Liver (tissue), 9 donors: ENCODE data around the gene NET1. TPM values are rescaled to one million over a fixed set of nuclear protein-coding genes. Genes with fewer than 3 reads are reported as not detected.

ENCODE experiments used
- DNase-seq: peaks from one replicate; pipeline ENCODE4 v3.0.0-alpha.2; 2017; ENCODE audit warnings: low spot score
- H3K27ac ChIP-seq, 2 donors: one replicate each; pipeline ENCODE4 v1.7.0; 2013; ENCODE audit warnings: inconsistent platforms in 2 of 2, low read length in 2 of 2, control low read depth in 1 of 2, low read depth in 1 of 2, mild to moderate bottlenecking in 1 of 2
- H3K27me3 ChIP-seq, 4 donors: one replicate each; pipeline versions ENCODE4 v1.6.1 to v1.7.0; 2013; ENCODE audit warnings: low read length in 3 of 4, inconsistent platforms in 1 of 4, mild to moderate bottlenecking in 1 of 4, moderate library complexity in 1 of 4; ENCODE audit not compliant: control insufficient read depth in 4 of 4, insufficient read depth in 4 of 4
- H3K36me3 ChIP-seq, 4 donors: one replicate each; pipeline versions ENCODE4 v1.6.1 to v1.7.0; 2013; ENCODE audit warnings: low read length in 3 of 4, mild to moderate bottlenecking in 3 of 4, low read depth in 1 of 4, moderate library complexity in 1 of 4; ENCODE audit not compliant: control insufficient read depth in 4 of 4, insufficient read depth in 3 of 4
- H3K4me1 ChIP-seq, 4 donors: one replicate each; pipeline versions ENCODE4 v1.6.1 to v1.7.0; 2013; ENCODE audit warnings: low read length in 3 of 4, mild to moderate bottlenecking in 3 of 4, moderate library complexity in 1 of 4; ENCODE audit not compliant: control insufficient read depth in 4 of 4, insufficient read depth in 4 of 4
- H3K4me3 ChIP-seq, 3 donors: one replicate each; pipeline versions ENCODE4 v1.6.1 to v1.7.0; 2013; ENCODE audit warnings: low read length in 3 of 3, control low read depth in 1 of 3, low read depth in 1 of 3, mild to moderate bottlenecking in 1 of 3
- H3K9ac ChIP-seq, 2 donors: one replicate each; pipeline ENCODE4 v1.7.0; 2013; ENCODE audit warnings: low read length in 2 of 2, mild to moderate bottlenecking in 2 of 2, moderate library complexity in 2 of 2, control low read depth in 1 of 2, low read depth in 1 of 2
- H3K9me3 ChIP-seq, 4 donors: one replicate each; pipeline versions ENCODE4 v1.6.1 to v1.7.0; 2013; ENCODE audit warnings: low read length in 3 of 4; ENCODE audit not compliant: control insufficient read depth in 4 of 4
- FOXA1 ChIP-seq: IDR thresholded peaks from 2 replicates; pipeline ENCODE4 v1.6.1; 2016; ENCODE audit warnings: antibody characterized with exemption
- FOXA2 ChIP-seq: IDR thresholded peaks from 2 replicates; pipeline ENCODE4 v1.6.1; 2016; ENCODE audit warnings: antibody characterized with exemption
- GABPA ChIP-seq, 2 donors: IDR thresholded peaks in 1 of 2; conservative IDR thresholded peaks in 1 of 2; 2 replicates each; pipeline ENCODE4 v1.6.1; 2016; ENCODE audit warnings: antibody characterized with exemption in 2 of 2, mild to moderate bottlenecking in 1 of 2, moderate library complexity in 1 of 2
- HNF4A ChIP-seq, 2 donors: conservative IDR thresholded peaks; 2 replicates each; pipeline ENCODE4 v1.6.1; 2016; ENCODE audit warnings: antibody characterized with exemption in 2 of 2, mild to moderate bottlenecking in 2 of 2
- HNF4G ChIP-seq: IDR thresholded peaks from 2 replicates; pipeline ENCODE4 v1.6.1; 2016; ENCODE audit warnings: antibody characterized with exemption
- JUND ChIP-seq, 2 donors: IDR thresholded peaks; 2 replicates each; pipeline ENCODE4 v1.6.1; 2016; ENCODE audit warnings: antibody characterized with exemption in 2 of 2
- NR2F2 ChIP-seq: IDR thresholded peaks from 2 replicates; pipeline ENCODE4 v1.6.1; 2016; ENCODE audit warnings: antibody characterized with exemption
- RAD21 ChIP-seq, 2 donors: IDR thresholded peaks; 2 replicates each; pipeline ENCODE4 v1.6.1; 2016; ENCODE audit warnings: antibody characterized with exemption in 2 of 2, mild to moderate bottlenecking in 2 of 2
- RXRA ChIP-seq, 2 donors: IDR thresholded peaks; 2 replicates each; pipeline ENCODE4 v1.6.1; 2017 to 2018; ENCODE audit warnings: antibody characterized with exemption in 2 of 2, mild to moderate bottlenecking in 1 of 2
- SP1 ChIP-seq: IDR thresholded peaks from 2 replicates; pipeline ENCODE4 v1.6.1; 2018; ENCODE audit warnings: antibody characterized with exemption, mild to moderate bottlenecking
- TAF1 ChIP-seq: conservative IDR thresholded peaks from 2 replicates; pipeline ENCODE4 v1.6.1; 2016; ENCODE audit warnings: antibody characterized with exemption, mild to moderate bottlenecking
- YY1 ChIP-seq: IDR thresholded peaks from 2 replicates; pipeline ENCODE4 v1.6.1; 2016; ENCODE audit warnings: antibody characterized with exemption, mild to moderate bottlenecking
- WGBS: extraction: QIAGEN DNeasy Blood & Tissue Kit; methylation state at CpG from one replicate; pipeline ENCODE4 v1.1.7; 2013; 5-methylcytosine and 5-hydroxymethylcytosine counted together
- polyA plus RNA-seq, 2 donors: library from polyadenylated mRNA; stranded (reverse) in 1 of 2; unstranded in 1 of 2; fragments of 200-250 nt in 1 of 2; fragments of >200 nt in 1 of 2; fragmentation: Nextera tagmentation in 1 of 2; extraction: Ambion mirVana in 1 of 2; gene quantifications; one replicate each; pipeline versions ENCODE4 v1.2.1 to v1.2.3, GENCODE V29; 2013 to 2015
- total RNA-seq, 2 donors: library from RNA; depleted of rRNA; stranded (reverse); fragments of >200 nt; gene quantifications; one replicate each; pipeline ENCODE4 v1.2.3, GENCODE V29; 2014
- TF ChIP-seq, protein P1 (sequence below): IDR thresholded peaks from 2 replicates; pipeline ENCODE4 v1.6.1; 2016; ENCODE audit warnings: antibody characterized with exemption
- TF ChIP-seq, protein P2 (sequence below): IDR thresholded peaks from 2 replicates; pipeline ENCODE4 v1.6.1; 2016; ENCODE audit warnings: antibody characterized with exemption, mild to moderate bottlenecking
- TF ChIP-seq, protein P3 (sequence below): IDR thresholded peaks from 2 replicates; pipeline ENCODE4 v1.6.1; 2016; ENCODE audit warnings: antibody characterized with exemption
- donor health status: healthy.
- donor health status: healthy.
- donor health status: healthy.
- donor health status: healthy.
- donor health status: healthy.

The NET1 gene
- total and polyA plus RNA-seq, 4 donors = 16.2 to 38.6 (median 25.6) TPM

DNA sequence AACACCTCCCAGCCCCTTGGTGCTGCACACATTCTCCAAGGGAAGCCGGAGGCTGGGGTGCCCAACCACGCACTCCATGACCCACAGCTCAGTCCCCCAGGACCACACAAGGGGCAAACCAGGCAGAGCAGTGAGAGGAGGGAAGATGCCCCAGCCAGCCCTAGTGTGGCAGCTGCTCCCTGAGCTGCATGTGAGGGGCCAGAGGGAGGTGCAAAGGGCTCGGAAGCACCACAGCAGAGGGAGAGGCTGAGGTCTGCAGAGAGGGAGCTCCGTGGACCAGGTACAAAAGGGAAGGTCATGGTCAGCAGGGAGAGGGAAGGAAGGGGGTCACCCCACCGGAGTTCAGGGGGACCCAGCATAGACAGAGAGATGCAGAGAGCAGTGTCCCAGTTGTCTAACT, 88.6 kb downstream of the NET1 start:
- no peak for DNase-seq
- 87% methylated on average over 5 of the region's 5 CpGs for WGBS
- H3K27ac ChIP-seq = no peak overlapping the region
- H3K27me3 ChIP-seq = no peaks in the 10 kb centered on the region
- H3K4me3 ChIP-seq = no peak overlapping the region
- no peaks in the 10 kb centered on the region for H3K9me3 ChIP-seq
- H3K36me3 ChIP-seq = no peaks in the 10 kb centered on the region
- no peak for TF ChIP-seq RAD21 (IDR thresholded peaks at IDR 0.05)
- no peak for TF ChIP-seq FOXA2
- no peak for TF ChIP-seq GABPA (IDR thresholded peaks at IDR 0.05 in 1 of 2, conservative IDR thresholded peaks at IDR 0.05 in 1 of 2)
- TF ChIP-seq SP1 = no peak
- TF ChIP-seq JUND (IDR thresholded peaks at IDR 0.05) = no peak
- no peaks in the 10 kb centered on the region for H3K4me1 ChIP-seq
- no peak overlapping the region for H3K9ac ChIP-seq

DNA sequence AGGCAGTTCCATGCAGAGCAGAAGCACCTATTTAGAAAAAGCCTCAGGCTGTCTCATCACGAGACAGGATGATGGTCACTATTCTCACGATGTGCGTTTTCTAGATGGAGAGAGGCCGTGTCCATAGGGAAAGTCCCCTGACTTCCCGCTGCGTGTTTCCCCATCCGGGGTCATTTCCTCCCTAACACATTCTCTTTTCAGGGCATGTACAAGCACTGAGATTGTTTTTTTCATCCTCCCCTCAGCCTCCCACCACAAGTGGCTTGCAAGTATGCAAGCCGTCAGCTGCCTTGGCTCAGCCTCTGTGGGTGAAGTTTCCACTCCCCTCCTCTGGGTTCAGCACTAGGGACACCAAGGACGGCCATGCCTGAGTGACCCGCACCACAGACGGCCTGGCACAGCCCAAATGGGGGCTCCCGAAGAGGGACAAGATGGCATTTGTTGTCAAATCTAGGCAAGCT, 89.7 kb downstream of the NET1 start:
- Histone ChIP-seq H3K27me3 (no peaks in the 10 kb centered on the region), H3K4me1 (no peaks in the 10 kb centered on the region), H3K9ac (no peak overlapping the region), H3K36me3 (no peaks in the 10 kb centered on the region), H3K9me3 (no peaks in the 10 kb centered on the region), H3K4me3 (no peak overlapping the region), H3K27ac (no peak overlapping the region)
- no peak for TF ChIP-seq NR2F2
- no peak for TF ChIP-seq JUND (IDR thresholded peaks at IDR 0.05)
- TF ChIP-seq RXRA (IDR thresholded peaks at IDR 0.05) = no peak
- DNase-seq = no peak
- 78% methylated on average over 12 of the region's 12 CpGs for WGBS

DNA sequence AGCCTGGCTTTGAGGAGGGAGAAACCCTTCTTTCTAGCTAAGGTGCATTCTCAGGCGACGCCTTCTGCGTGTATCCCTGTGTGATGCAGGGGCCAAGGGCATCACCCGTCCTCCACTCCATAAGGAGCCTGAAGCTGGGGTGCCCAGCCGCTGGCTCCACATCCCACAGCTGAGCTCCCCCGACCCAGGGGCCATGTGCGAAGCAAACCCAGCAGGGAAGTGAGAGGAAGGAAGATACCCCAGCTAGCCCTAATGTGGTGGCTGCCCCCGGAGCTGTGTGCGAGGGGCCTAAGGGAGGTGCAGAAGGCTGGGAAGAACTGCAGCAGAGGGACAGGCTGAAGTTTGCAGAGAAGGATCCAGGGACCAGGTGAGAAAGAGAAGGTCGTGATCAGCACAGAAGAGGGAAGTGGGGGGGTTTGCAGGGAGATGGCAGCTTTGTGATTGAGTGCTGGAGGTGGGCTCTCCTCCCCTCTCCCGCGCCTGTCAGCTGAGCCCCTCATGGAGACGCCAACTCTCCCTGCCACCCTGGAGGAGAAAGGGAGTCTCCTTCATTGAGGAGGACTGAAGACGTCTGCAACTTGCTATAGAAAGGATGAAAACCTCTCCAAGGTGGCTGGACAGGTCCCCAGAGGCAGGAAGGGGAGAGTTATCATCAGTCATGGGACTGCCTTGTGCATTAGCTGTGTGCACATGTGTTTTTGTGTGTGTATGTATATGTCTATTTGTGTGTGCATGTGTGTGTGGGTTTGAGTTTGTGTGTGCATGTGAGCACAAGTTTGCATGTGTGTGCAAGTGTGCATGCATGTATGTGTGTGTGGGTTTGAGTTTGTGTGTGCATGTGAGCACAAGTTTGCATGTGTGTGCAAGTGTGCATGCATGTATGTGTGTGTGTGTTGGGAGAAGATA, 90.5 kb downstream of the NET1 start:
- H3K27me3 ChIP-seq = no peaks in the 10 kb centered on the region
- H3K9ac ChIP-seq = no peak overlapping the region
- no peak for DNase-seq
- H3K27ac ChIP-seq = no peak overlapping the region
- no peaks in the 10 kb centered on the region for H3K9me3 ChIP-seq
- TF ChIP-seq SP1 (no peak), HNF4G (no peak), TAF1 (no peak), YY1 (no peak), FOXA1 (no peak), JUND (IDR thresholded peaks at IDR 0.05) (no peak), RXRA (IDR thresholded peaks at IDR 0.05) (no peak), HNF4A (conservative IDR thresholded peaks at IDR 0.05) (no peak), FOXA2 (no peak), GABPA (IDR thresholded peaks at IDR 0.05 in 1 of 2, conservative IDR thresholded peaks at IDR 0.05 in 1 of 2) (no peak)
- TF ChIP-seq, protein P1, sequence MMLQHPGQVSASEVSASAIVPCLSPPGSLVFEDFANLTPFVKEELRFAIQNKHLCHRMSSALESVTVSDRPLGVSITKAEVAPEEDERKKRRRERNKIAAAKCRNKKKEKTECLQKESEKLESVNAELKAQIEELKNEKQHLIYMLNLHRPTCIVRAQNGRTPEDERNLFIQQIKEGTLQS = no peak
- TF ChIP-seq, protein P2, sequence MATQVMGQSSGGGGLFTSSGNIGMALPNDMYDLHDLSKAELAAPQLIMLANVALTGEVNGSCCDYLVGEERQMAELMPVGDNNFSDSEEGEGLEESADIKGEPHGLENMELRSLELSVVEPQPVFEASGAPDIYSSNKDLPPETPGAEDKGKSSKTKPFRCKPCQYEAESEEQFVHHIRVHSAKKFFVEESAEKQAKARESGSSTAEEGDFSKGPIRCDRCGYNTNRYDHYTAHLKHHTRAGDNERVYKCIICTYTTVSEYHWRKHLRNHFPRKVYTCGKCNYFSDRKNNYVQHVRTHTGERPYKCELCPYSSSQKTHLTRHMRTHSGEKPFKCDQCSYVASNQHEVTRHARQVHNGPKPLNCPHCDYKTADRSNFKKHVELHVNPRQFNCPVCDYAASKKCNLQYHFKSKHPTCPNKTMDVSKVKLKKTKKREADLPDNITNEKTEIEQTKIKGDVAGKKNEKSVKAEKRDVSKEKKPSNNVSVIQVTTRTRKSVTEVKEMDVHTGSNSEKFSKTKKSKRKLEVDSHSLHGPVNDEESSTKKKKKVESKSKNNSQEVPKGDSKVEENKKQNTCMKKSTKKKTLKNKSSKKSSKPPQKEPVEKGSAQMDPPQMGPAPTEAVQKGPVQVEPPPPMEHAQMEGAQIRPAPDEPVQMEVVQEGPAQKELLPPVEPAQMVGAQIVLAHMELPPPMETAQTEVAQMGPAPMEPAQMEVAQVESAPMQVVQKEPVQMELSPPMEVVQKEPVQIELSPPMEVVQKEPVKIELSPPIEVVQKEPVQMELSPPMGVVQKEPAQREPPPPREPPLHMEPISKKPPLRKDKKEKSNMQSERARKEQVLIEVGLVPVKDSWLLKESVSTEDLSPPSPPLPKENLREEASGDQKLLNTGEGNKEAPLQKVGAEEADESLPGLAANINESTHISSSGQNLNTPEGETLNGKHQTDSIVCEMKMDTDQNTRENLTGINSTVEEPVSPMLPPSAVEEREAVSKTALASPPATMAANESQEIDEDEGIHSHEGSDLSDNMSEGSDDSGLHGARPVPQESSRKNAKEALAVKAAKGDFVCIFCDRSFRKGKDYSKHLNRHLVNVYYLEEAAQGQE = no peak
- TF ChIP-seq, protein P3, sequence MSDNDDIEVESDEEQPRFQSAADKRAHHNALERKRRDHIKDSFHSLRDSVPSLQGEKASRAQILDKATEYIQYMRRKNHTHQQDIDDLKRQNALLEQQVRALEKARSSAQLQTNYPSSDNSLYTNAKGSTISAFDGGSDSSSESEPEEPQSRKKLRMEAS = no peak
- no peak overlapping the region for H3K4me3 ChIP-seq
- H3K36me3 ChIP-seq = no peaks in the 10 kb centered on the region
- no peaks in the 10 kb centered on the region for H3K4me1 ChIP-seq
- WGBS = 93% methylated on average over 14 of the region's 14 CpGs
